Renal cortex interstitium (tissue), 11 donors: ENCODE results near the gene NPC1. TPM values are rescaled to one million over a fixed set of nuclear protein-coding genes. Genes with fewer than 3 reads are reported as not detected.
"Not testable (repeated sequence)": the region's sequence is repeated elsewhere in the genome, so short reads cannot be mapped to it uniquely, and the experiment has no call there.

Experiments
- DNase-seq, 11 donors: peaks; one replicate each; pipeline ENCODE4 v3.0.0-alpha.2; 2013; ENCODE audit warnings: low read depth in 9 of 11, low spot score in 4 of 11; ENCODE audit errors: extremely low read depth in 1 of 11
- polyA plus RNA-seq, 3 donors: library from polyadenylated mRNA; unstranded; fragments of 120-200 nt; gene quantifications; one replicate each; pipeline ENCODE4 v1.2.1, GENCODE V29; 2013; ENCODE audit not compliant: insufficient read length in 3 of 3

NPC1 gene
- polyA plus RNA-seq, 3 donors, result 17.9 to 29.1 (median 20.6) TPM

DNA sequence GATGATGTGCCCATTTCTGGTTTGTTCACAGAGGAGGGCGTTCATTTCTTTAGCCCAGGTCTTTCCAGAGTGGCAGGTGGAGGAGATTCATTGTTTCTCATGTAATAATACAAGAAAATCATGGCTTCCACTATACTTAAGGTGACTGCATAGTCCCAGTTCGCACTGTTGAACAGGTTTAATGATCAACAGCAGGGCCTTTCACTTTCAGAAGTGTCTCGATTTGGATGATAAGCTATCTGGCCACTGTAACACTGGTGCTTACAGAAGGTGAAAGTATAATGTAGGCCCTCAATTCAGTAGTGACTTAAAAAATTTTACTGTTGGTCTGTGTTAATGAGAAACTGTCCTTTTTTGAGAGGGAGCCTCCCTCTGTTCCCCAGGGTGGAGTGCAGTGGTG is 81.6 kb downstream of the NPC1 start:
- DNase-seq, result no peak

- DNase-seq, result no peak
Measured at GRCh38 chr18:23503963-23504344, 82.4 kb downstream of the NPC1 start.

DNA sequence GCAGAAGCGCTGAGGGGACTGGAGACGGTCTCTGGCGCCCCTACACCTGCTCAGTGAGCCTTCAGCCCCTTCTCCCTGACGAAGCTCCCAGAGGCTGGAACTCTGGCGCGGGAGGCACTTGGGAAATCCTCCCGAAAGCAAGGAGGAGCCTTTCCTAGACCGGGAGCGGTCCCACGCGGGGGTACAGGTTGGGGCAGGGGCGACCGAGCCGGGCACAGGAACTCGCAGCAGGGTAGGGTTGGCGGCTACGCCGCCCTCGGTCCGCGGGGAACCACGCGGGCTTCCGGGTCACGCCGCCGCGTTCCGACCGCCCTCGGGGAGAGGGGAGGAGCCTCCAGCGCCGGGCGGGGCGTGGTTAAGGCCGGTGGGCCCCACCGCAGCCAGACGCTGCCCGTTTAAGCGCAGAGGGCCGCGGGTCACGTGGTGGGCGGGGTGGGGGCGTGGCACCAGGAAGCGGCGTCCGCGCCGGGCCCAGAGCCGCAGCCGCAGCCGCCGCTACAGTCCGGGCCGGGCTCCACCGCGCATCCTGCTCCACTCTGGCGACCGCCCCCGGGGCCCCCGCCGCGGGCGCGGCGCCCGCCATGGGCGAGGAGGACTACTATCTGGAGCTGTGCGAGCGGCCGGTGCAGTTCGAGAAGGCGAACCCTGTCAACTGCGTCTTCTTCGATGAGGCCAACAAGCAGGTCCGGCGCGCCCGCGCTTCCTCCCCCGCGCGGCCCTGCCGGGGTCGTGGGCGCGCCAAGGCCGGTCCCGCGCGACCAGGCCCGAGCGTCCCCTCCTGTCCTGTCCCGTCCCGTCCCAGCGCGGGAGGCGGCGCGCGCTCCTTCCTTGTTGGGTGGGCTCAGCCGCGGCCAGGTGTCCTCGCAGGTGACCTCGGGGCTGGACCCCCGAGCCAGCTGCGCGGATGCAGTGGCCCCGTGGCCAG is 83.0 kb downstream of the NPC1 start, which contains the start of gene RMC1:
TSS of gene RMC1 (plus strand) at position 474 of the 925 bp plus-strand sequence. CDS start at position 582, 108 bp downstream.
- peak; percentile 80 to 92 (median 90) for DNase-seq

DNA sequence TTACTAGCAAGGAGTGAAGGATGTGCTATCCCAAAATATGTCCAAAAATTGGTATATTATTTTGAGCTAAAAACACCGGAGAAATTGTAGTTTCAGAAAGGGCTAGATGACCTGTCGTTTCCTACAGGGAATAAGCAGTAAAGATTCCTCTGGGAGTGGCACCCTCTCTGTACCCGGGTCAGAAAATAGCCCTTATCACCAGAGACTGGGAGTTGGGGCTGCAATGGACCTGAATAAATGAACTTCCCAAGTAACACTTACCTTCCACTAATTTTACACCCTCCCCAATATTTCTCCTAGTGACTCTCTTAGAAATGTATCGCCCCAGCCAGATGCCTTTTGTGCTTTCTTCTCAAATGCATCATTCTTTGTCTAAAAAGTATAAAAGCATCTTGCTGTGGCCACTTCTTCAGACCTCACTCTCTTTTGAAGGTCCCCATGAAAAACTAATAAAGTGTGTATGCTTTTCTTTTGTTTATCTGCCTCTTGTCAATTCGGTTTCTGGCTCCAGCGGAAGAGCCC is 83.7 kb downstream of the NPC1 start:
- DNase-seq, result no peak

DNA sequence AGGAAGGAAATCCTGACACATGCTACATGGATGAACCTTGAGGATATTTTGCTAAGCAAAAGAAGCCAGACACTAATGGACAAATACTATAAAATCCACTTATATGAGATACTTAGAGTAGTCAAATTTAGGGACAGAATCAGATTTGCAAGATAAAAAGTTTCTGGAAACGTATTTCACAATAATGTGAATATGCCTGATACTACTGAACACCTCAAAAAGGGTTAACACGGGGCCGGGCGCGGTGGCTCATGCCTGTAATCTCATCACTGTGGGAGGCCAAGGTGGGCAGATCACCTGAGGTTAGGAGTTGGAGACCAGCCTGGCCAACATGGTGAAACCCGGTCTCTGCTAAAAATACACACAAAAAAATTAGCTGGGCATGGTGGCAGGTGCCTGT is 84.7 kb downstream of the NPC1 start:
- DNase-seq, result no peak

DNA sequence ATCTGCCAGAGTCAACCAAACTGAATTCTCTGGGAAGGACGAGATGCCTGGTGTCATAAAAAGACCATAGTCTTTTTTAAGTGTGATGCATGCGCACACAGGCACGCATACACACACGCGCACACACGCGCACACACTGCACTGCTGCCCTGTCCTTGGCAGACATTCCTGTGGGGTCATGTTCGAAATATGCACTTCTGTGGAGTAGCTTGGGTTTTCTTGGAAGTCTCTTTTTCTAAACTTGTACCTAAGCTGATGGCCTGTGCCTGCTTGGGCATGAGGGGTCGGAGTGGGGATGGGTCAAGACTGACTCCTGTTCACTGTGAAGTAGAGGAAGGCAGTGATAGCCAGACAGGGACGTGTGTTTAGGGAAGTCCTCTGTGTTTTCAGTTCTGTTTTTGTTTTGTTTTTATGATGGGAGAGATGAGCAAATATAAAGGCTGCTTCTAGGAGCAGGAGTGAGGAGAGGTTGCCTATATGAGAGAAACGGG is 87.0 kb downstream of the NPC1 start:
- DNase-seq, result no peak

DNA sequence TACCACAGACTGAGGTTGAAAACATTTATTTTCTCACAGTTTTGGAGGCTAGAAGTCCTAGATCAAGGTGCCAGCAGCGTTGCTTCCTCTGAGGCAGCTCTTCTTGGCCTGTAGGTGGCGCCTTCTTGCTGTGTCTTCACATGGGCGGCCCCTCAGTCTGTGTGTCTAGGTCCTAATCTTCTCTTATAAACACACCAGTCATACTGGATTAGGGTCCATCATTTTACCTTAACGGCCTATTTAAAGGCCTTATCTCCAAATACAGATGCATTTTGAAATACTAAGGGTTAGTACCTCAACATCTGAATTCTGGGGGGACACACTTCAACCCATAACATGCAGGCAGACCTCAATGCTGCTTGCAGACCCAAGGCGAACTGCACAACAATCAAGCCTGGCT is 87.4 kb downstream of the NPC1 start:
- DNase-seq, result peak in 3 of 11 donors; percentile 43 to 58 (median 45)

DNA sequence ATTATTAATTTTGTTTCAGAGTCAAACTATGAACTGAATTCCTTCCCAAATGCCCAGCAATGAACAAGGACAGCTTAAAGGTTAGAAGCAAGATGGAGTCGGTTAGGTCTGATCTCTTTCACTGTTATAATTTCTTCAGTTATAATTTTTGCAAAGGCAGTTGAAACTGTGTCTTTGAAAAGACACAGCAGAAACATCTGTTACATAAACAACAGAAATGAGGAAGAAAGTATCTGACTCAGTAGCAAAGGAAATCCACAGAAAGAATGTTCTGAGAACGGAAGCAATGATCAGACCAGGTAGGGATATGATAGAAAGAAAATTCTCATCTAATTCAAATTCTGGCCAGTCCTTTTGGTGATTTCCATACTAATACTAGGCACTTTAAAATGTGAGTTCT is 88.2 kb downstream of the NPC1 start:
- no peak for DNase-seq

- no peak for DNase-seq
Measured at GRCh38 chr18:23495723-23496440, 90.4 kb downstream of the NPC1 start.

GRCh38 chr18:23494992-23495391 is 91.3 kb downstream of the NPC1 start:
- no peak for DNase-seq

- DNase-seq, result no peak
Measured at GRCh38 chr18:23493654-23494053, 92.7 kb downstream of the NPC1 start.

- not testable (repeated sequence) for DNase-seq
Measured at GRCh38 chr18:23489586-23489985, 96.7 kb downstream of the NPC1 start.

DNA sequence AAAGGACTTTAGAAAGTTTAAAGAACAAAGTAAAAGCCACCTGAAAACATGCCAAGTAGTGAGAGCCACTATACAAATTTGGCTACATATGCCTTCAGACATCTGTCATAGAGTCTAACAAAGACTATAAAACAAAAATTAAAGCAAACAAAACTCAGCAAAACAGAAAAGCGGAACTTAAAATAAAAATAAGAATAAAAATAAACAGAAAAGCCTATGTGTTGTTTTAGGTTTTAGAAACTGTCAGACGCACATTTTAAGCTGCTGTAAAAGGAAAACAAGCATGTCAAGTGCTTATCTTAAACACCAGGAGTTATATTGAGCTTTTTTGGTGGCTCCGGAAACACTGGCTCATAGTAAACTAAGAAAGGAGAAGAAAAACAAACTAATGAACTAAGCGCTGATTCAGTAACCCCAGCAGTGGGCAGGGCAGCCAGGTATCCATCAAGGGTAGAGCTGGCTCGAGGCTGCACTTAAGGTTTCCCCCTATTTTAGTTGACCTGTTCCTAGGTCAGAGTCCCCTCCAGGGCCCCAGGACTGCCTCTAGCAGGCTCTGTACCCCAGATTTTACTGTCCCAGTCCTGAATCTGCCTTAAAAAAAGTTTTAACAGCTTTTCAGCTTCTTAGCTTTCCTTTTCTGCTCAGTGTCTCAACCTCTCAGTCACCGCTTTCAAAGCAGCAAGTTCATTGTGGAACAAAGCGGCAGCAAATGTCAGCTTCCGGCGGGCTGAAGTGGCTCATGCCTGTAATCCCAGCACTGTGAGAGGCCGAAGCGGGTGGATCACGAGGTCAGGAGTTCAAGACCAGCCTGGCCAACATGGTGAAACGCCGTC is 98.4 kb downstream of the NPC1 start:
- DNase-seq, result no peak

DNA sequence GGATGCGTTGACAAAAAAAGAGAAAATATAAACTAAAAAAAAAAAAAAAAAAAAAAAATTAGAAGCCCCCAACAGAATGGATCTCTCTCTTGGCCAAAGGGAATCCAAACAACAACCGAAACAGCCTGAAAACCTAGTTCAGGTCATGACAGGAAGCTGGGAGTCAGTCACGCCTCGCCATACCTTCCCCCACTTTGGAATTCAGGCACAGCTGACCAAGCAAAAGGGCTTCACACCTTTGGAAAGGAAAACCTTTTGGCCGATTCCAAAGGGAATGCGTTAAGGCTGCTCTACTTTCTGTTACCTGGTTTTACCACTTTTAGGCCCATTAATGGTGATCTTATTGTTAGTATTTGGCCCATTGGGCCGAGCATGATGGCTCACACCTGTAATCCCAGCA is 100.9 kb downstream of the NPC1 start:
- no peak for DNase-seq

DNA sequence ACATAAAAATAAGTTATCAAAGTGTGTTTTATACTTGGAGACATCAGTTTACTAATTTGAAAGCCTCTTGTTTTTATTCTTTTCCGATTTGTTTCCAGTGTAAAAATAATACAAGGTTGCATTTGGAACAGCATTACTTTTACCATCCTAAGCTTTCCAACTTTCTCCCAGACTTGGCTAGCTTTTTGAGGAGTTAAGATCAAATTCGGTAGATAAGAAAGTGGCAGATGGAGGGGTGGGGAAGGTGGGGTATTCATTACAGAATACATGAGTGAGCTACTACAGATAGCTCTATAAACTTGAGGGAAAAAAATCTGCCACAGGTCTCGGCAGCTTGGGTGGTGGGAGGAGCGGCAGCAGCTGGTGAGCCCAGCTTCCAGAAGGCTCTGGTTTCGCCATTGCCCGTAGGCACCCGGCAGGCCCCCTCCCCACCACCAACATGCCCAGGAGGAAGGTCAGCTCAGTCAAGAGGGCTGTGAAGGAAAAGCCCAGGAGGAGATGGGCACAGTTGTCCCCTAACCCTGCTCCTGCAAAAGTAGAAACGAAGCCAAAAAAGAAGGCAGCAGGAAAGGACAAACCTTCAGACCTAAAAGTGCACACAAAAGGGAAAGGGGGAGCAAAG is 101.6 kb downstream of the NPC1 start:
- DNase-seq, result no peak
